H1 (cell line): ENCODE results near the gene SLC4A7. TPM values are rescaled to one million over a fixed set of nuclear protein-coding genes. Genes with fewer than 3 reads are reported as not detected.

ENCODE experiments used
- CTCF ChIA-PET: fragments of 300-600 bp; sonication (Branson Sonifier 250); formaldehyde crosslinking; loops from one replicate; lab custom pipeline; 2021; ENCODE audit not compliant: partially characterized antibody; lab: Charles Lee
- POLR2A ChIA-PET: fragments of 300-600 bp; sonication (Branson Sonifier 250); formaldehyde crosslinking; loops from one replicate; lab custom pipeline; 2021; ENCODE audit warnings: inconsistent platforms; ENCODE audit not compliant: partially characterized antibody; lab: Charles Lee
- DNase-seq, 2 experiments: peaks; one replicate each; pipeline versions ENCODE4 v3.0.0 to v3.0.0-alpha.2; 2010 to 2022; ENCODE audit warnings: low spot score in 2 of 2, low read depth in 1 of 2, mixed read lengths in 1 of 2
- FAIRE-seq: peaks from 2 replicates; lab custom pipeline; 2011; peaks lifted over from hg19 to GRCh38; lab: Jason Lieb, UNC
- H2AFZ ChIP-seq: 2 replicates; pipeline ENCODE4 v1.8.1; 2012; ENCODE audit warnings: low read length, inconsistent platforms
- H2AK5ac ChIP-seq: 2 replicates; pipeline ENCODE4 v1.6.1; 2013; ENCODE audit warnings: low read depth, low read length
- H2BK120ac ChIP-seq: replicated peaks from 2 replicates; pipeline ENCODE3; 2013; ENCODE audit warnings: low read depth, low read length, inconsistent platforms
- H2BK12ac ChIP-seq: 2 replicates; pipeline ENCODE4 v1.6.1; 2013; ENCODE audit warnings: low read depth, low read length
- H2BK15ac ChIP-seq: 2 replicates; pipeline ENCODE4 v1.6.1; 2013; ENCODE audit warnings: low read length
- H2BK20ac ChIP-seq: 2 replicates; pipeline ENCODE4 v1.6.1; 2013; ENCODE audit warnings: low read length
- H2BK5ac ChIP-seq: 2 replicates; pipeline ENCODE4 v1.6.1; 2013; ENCODE audit warnings: low read depth, low read length
- H3K14ac ChIP-seq: 2 replicates; pipeline ENCODE4 v1.6.1; 2013; ENCODE audit warnings: inconsistent platforms; ENCODE audit not compliant: insufficient read length
- H3K18ac ChIP-seq: 2 replicates; pipeline ENCODE4 v1.6.1; 2013; ENCODE audit warnings: low read length; ENCODE audit errors: extremely low read depth
- H3K23ac ChIP-seq: 2 replicates; pipeline ENCODE4 v1.6.1; 2013; ENCODE audit warnings: inconsistent platforms; ENCODE audit not compliant: insufficient read length
- H3K23me2 ChIP-seq: 2 replicates; pipeline ENCODE4 v1.6.1; 2013; ENCODE audit warnings: low read depth, low read length
- H3K27ac ChIP-seq: 2 replicates; pipeline ENCODE4 v1.6.1; 2011; ENCODE audit warnings: low read depth, low read length, inconsistent platforms
- H3K27me3 ChIP-seq, 4 experiments: replicated peaks in 1 of 4; 1 replicate in 1 of 4; 2 replicates in 3 of 4; pipeline versions ENCODE4 v1.6.1 to v1.8.1; 2011 to 2013; ENCODE audit warnings: low read length in 3 of 4, mild to moderate bottlenecking in 3 of 4, inconsistent platforms in 2 of 4, mixed read lengths in 2 of 4, moderate library complexity in 1 of 4; ENCODE audit not compliant: control insufficient read depth in 3 of 4, insufficient read depth in 3 of 4; ENCODE audit errors: extremely low read depth in 1 of 4
- H3K36me3 ChIP-seq, 4 experiments: 2 replicates each; pipeline versions ENCODE4 v1.6.1 to v1.8.1; 2011 to 2013; ENCODE audit warnings: mild to moderate bottlenecking in 4 of 4, low read length in 3 of 4, moderate library complexity in 2 of 4, control low read depth in 1 of 4, inconsistent platforms in 1 of 4; ENCODE audit not compliant: insufficient read depth in 4 of 4, control insufficient read depth in 2 of 4
- H3K4ac ChIP-seq: replicated peaks from 2 replicates; pipeline ENCODE3; 2013; ENCODE audit warnings: low read length, low read depth, mixed read lengths, inconsistent platforms; ENCODE audit not compliant: insufficient read length
- H3K4me1 ChIP-seq, 4 experiments: replicated peaks in 1 of 4; 1 replicate in 1 of 4; 2 replicates in 3 of 4; pipeline versions ENCODE4 v1.6.1 to v1.8.1; 2011 to 2013; ENCODE audit warnings: low read length in 3 of 4, inconsistent platforms in 2 of 4, mixed read lengths in 1 of 4; ENCODE audit not compliant: insufficient read depth in 4 of 4, control insufficient read depth in 3 of 4
- H3K4me2 ChIP-seq, 2 experiments: 2 replicates each; pipeline versions ENCODE4 v1.6.1 to v1.8.1; 2011 to 2013; ENCODE audit warnings: low read depth in 2 of 2, low read length in 2 of 2, control low read depth in 1 of 2, inconsistent platforms in 1 of 2, mild to moderate bottlenecking in 1 of 2; ENCODE audit not compliant: insufficient read depth in 1 of 2
- H3K4me3 ChIP-seq, 4 experiments: fragments of 200-600, 300-600 bp in 1 of 4; sonication (generic), shearing (Covaris generic), sonication (Bioruptor Twin) in 1 of 4; 2 replicates each; pipeline versions ENCODE4 v1.5.1 to v1.8.1; 2011 to 2016; ENCODE audit warnings: low read length in 4 of 4, low read depth in 3 of 4, control low read depth in 2 of 4, inconsistent platforms in 2 of 4, mild to moderate bottlenecking in 2 of 4, mixed read lengths in 1 of 4, moderate library complexity in 1 of 4; ENCODE audit not compliant: insufficient read depth in 2 of 4; ENCODE audit errors: extremely low read depth in 1 of 4
- H3K56ac ChIP-seq: replicated peaks from 2 replicates; pipeline ENCODE3; 2013; ENCODE audit warnings: low read depth, mild to moderate bottlenecking, mixed read lengths, low read length, inconsistent platforms; ENCODE audit not compliant: insufficient read length
- H3K79me1 ChIP-seq: 2 replicates; pipeline ENCODE4 v1.6.1; 2013; ENCODE audit warnings: low read depth, low read length, control low read depth
- H3K79me2 ChIP-seq, 2 experiments: 2 replicates each; pipeline versions ENCODE4 v1.6.1 to v1.8.1; 2012 to 2013; ENCODE audit warnings: low read length in 2 of 2, mild to moderate bottlenecking in 2 of 2, inconsistent platforms in 1 of 2; ENCODE audit not compliant: insufficient read depth in 2 of 2, control insufficient read depth in 1 of 2
- H3K9ac ChIP-seq, 4 experiments: replicated peaks in 1 of 4; 1 replicate in 1 of 4; 2 replicates in 3 of 4; pipeline versions ENCODE4 v1.6.1 to v1.8.1; 2011 to 2013; ENCODE audit warnings: low read depth in 3 of 4, low read length in 3 of 4, control low read depth in 2 of 4, mild to moderate bottlenecking in 2 of 4, moderate library complexity in 2 of 4, inconsistent platforms in 1 of 4; ENCODE audit errors: extremely low read depth in 1 of 4
- H3K9me3 ChIP-seq, 2 experiments: 2 replicates each; pipeline versions ENCODE4 v1.6.1 to v1.8.1; 2012 to 2013; ENCODE audit warnings: mild to moderate bottlenecking in 2 of 2, moderate library complexity in 2 of 2, control low read depth in 1 of 2, inconsistent platforms in 1 of 2, low read depth in 1 of 2, low read length in 1 of 2, mixed read lengths in 1 of 2; ENCODE audit not compliant: insufficient read depth in 2 of 2
- H4K20me1 ChIP-seq, 2 experiments: replicated peaks in 1 of 2; 2 replicates each; pipeline versions ENCODE3 to v1.8.1; 2011 to 2013; ENCODE audit warnings: inconsistent platforms in 2 of 2, low read length in 2 of 2, mild to moderate bottlenecking in 1 of 2; ENCODE audit not compliant: insufficient read depth in 2 of 2, control insufficient read depth in 1 of 2
- H4K5ac ChIP-seq: 2 replicates; pipeline ENCODE4 v1.6.1; 2013; ENCODE audit warnings: low read length, low read depth, mixed read lengths, inconsistent platforms; ENCODE audit not compliant: insufficient read length
- H4K8ac ChIP-seq: 2 replicates; pipeline ENCODE4 v1.8.0; 2013; ENCODE audit warnings: mild to moderate bottlenecking, moderate library complexity, low read length, inconsistent platforms; ENCODE audit not compliant: insufficient read depth; ENCODE audit errors: extremely low read depth
- H4K91ac ChIP-seq: replicated peaks from 2 replicates; pipeline ENCODE3; 2013; ENCODE audit warnings: low read length, mixed read lengths, inconsistent platforms; ENCODE audit not compliant: insufficient read length
- ASH2L ChIP-seq: fragments of 200-600, 300-600 bp; sonication (generic); IDR thresholded peaks from one replicate; pipeline ENCODE4 v1.7.1; 2017; ENCODE audit warnings: low read length
- BRCA1 ChIP-seq: IDR thresholded peaks from 2 replicates; pipeline ENCODE4 v1.6.1; 2012; ENCODE audit warnings: low read depth, low read length, improper control_type of control experiment
- CBX5 ChIP-seq: fragments of 300-800, 300-1000 bp; sonication (generic); IDR thresholded peaks from 2 replicates; pipeline ENCODE4 v1.7.1; 2016; ENCODE audit warnings: antibody characterized with exemption, low read length, low read depth
- CREB1 ChIP-seq: IDR thresholded peaks from 2 replicates; pipeline ENCODE4 v1.6.1; 2012; ENCODE audit warnings: inconsistent platforms
- EGR1 ChIP-seq: IDR thresholded peaks from 2 replicates; pipeline ENCODE4 v1.6.1; 2011; ENCODE audit warnings: low read depth, low read length, borderline replicate concordance
- FOSL1 ChIP-seq: IDR thresholded peaks from 2 replicates; pipeline ENCODE4 v1.6.1; 2011; ENCODE audit warnings: mild to moderate bottlenecking, low read depth, low read length, moderate library complexity; ENCODE audit not compliant: insufficient read depth
- HDAC2 ChIP-seq, 2 experiments: fragments of 300-600 bp in 1 of 2; sonication (generic) in 1 of 2; IDR thresholded peaks; 2 replicates each; pipeline ENCODE4 v1.6.1; 2011 to 2012; ENCODE audit warnings: low read depth in 2 of 2, low read length in 2 of 2, mild to moderate bottlenecking in 2 of 2, moderate library complexity in 2 of 2, borderline replicate concordance in 1 of 2, inconsistent platforms in 1 of 2
- JUN ChIP-seq: IDR thresholded peaks from 2 replicates; pipeline ENCODE4 v1.6.1; 2011; ENCODE audit warnings: low read depth, mild to moderate bottlenecking, improper control_type of control experiment, low read length
- NANOG ChIP-seq: IDR thresholded peaks from 2 replicates; pipeline ENCODE4 v1.6.1; 2011; ENCODE audit warnings: low read length, low read depth, mild to moderate bottlenecking, inconsistent platforms; ENCODE audit not compliant: insufficient read depth, poor library complexity, severe bottlenecking
- POLR2A ChIP-seq, 2 experiments: IDR thresholded peaks; 1 replicate in 1 of 2; 2 replicates in 1 of 2; pipeline ENCODE4 v1.6.1; 2011; ENCODE audit warnings: low read depth in 2 of 2, low read length in 2 of 2, mild to moderate bottlenecking in 2 of 2; ENCODE audit errors: control extremely low read depth in 1 of 2
- RXRA ChIP-seq: IDR thresholded peaks from 2 replicates; pipeline ENCODE4 v1.6.1; 2011; ENCODE audit warnings: low read depth, mild to moderate bottlenecking, low read length, moderate library complexity; ENCODE audit not compliant: insufficient read depth
- TAF1 ChIP-seq: IDR thresholded peaks from 2 replicates; pipeline ENCODE4 v1.6.1; 2011; ENCODE audit warnings: mild to moderate bottlenecking, low read depth, low read length
- TEAD4 ChIP-seq: IDR thresholded peaks from 2 replicates; pipeline ENCODE4 v1.6.1; 2012; ENCODE audit warnings: low read depth, low read length, inconsistent platforms, mixed read lengths
- WGBS, 2 experiments: shearing (Covaris generic) in 1 of 2; methylation state at CpG; one replicate each; pipeline versions ENCODE4 v1.1.6 to v1.1.7; 2013 to 2015; ENCODE audit warnings: low lambda C conversion rate in 2 of 2, mixed read lengths in 2 of 2, inconsistent platforms in 1 of 2, low coverage in 1 of 2, missing lambda C conversion rate in 1 of 2; ENCODE audit not compliant: insufficient replicate concordance in 2 of 2, insufficient coverage in 1 of 2, insufficient read length in 1 of 2; ENCODE audit errors: extremely low coverage in 1 of 2, missing lambda C conversion rate in 1 of 2; 5-methylcytosine and 5-hydroxymethylcytosine counted together
- polyA plus RNA-seq, 7 experiments: library from polyadenylated mRNA; depleted of rRNA in 3 of 7; stranded (reverse) in 5 of 7; unstranded in 2 of 7; fragments of >200 nt in 5 of 7; fragments of 200-250 nt in 2 of 7; gene quantifications; 1 replicate in 5 of 7; 2 replicates in 1 of 7; 4 replicates in 1 of 7; pipeline versions ENCODE4 v1.2.1 to v1.2.3, GENCODE V29; 2011 to 2013; ENCODE audit warnings: missing spikeins in 2 of 7, mixed read lengths in 2 of 7
- total RNA-seq: library from RNA; stranded (reverse); fragmentation: NEBNext Ultra II Directional; extraction: Animal tissue kit (Norgen Biotek cat#: 25700); gene quantifications from 2 replicates; pipeline ENCODE4 v1.2.1, GENCODE V29; 2021

Gene SLC4A7
- total and polyA plus RNA-seq, 2 of the 8 experiments (the other 6 are each of a cell fraction or from before 2014, with no cell fraction given) = 14.9 to 70.5 TPM

GRCh38 chr3:27507111-27507510 lies 22.9 kb upstream of the SLC4A7 start:
- H3K23me2 ChIP-seq = no peaks in the 10 kb centered on the region
- no peak overlapping the region for H4K8ac ChIP-seq
- H2BK120ac ChIP-seq = no peak overlapping the region
- no peak overlapping the region for H3K27ac ChIP-seq
- no peak overlapping the region for H3K9ac ChIP-seq
- H3K27me3 ChIP-seq = no peaks in the 10 kb centered on the region
- H2BK5ac ChIP-seq = no peak overlapping the region
- no peak for DNase-seq
- no peaks in the 10 kb centered on the region; a peak in 2 of 7 replicates for H3K4me1 ChIP-seq
- no peak overlapping the region for H2BK20ac ChIP-seq
- H3K14ac ChIP-seq = no peak overlapping the region
- no peaks in the 10 kb centered on the region for H3K36me3 ChIP-seq
- H3K4me3 ChIP-seq = no peak overlapping the region
- H2BK12ac ChIP-seq = no peak overlapping the region
- H2BK15ac ChIP-seq = no peak overlapping the region
- no peak overlapping the region for H3K4ac ChIP-seq
- 100% methylated on average over 1 of the region's 1 CpG; no CpG with 5 or more reads in 1 of the 2 experiments for WGBS, 2 experiments
- no peak for FAIRE-seq
- no peak overlapping the region for H3K56ac ChIP-seq
- no peaks in the 10 kb centered on the region for H3K79me2 ChIP-seq
- no peak overlapping the region for H2AFZ ChIP-seq
- H3K9me3 ChIP-seq = no peaks in the 10 kb centered on the region
- no peak overlapping the region for H4K5ac ChIP-seq
- no peak overlapping the region for H2AK5ac ChIP-seq
- H4K20me1 ChIP-seq = no peaks in the 10 kb centered on the region
- H3K18ac ChIP-seq = no peak overlapping the region
- H3K4me2 ChIP-seq = no peak overlapping the region
- H3K23ac ChIP-seq = no peak overlapping the region
- H4K91ac ChIP-seq = no peak overlapping the region
- no peaks in the 10 kb centered on the region for H3K79me1 ChIP-seq
- CTCF ChIA-PET = interaction anchor here (1.9 kb wide), 1 partner anchor 22 kb away, joined by 5 read pairs; the partner anchor contains the start of gene SLC4A7
- POLR2A ChIA-PET = interaction anchor here (1.0 kb wide), 1 partner anchor 26 kb away, joined by 3 read pairs; no protein-coding TSS in a partner anchor
- no peak for TF ChIP-seq RXRA
- TF ChIP-seq CBX5 = no peak
- TF ChIP-seq TEAD4 = no peak
- TF ChIP-seq NANOG = no peak
- no peak for TF ChIP-seq HDAC2 (IDR thresholded peaks at IDR 0.05; ENCODE audit: borderline replicate concordance in 1 of 2, low read depth in 2 of 2, low read length in 2 of 2)
- no peak for TF ChIP-seq JUN
- TF ChIP-seq BRCA1 = no peak
- TF ChIP-seq ASH2L = no peak
- no peak for TF ChIP-seq POLR2A (IDR thresholded peaks at IDR 0.05; ENCODE audit: control extremely low read depth in 1 of 2, low read depth in 2 of 2, low read length in 2 of 2)
- TF ChIP-seq CREB1 = no peak
- TF ChIP-seq FOSL1 = no peak
- TF ChIP-seq EGR1 = no peak
- TF ChIP-seq TAF1 = no peak
